ENCODE measurements around the gene CCSER2.

DNA sequence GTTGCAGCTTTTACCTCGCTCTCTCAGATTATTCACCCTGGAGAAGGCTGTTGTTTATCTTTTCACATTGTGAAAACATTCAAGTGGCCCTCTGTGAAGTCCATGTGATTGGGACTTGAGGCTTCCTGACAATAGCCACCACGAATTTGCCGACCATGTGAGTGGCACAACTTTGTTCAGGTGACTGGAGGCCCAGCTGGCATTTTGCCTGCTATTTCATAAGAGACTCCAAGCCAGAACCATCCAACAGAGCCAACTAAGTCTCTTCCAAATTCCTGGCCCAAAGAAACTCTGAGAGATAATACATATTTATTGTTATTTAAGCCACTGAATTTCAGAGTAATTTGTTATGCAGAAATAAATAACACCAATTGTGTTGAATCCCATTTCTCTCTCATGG lies 38.2 kb upstream of the CCSER2 start:
- TF ChIP-seq EZH2phosphoT487 (IDR thresholded peaks at IDR 0.05; ENCODE audit: borderline replicate concordance, low read depth) (no peak), EP300 (IDR thresholded peaks at IDR 0.05; ENCODE audit: borderline replicate concordance in 1 of 2, low read depth in 1 of 2, low read length in 1 of 2) (no peak), SMC3 (IDR thresholded peaks at IDR 0.05; ENCODE audit: low read depth, low read length) (no peak), POLR2AphosphoS5 (IDR thresholded peaks at IDR 0.05; ENCODE audit: low read depth, low read length) (no peak), GATA2 (CRISPR knock-in tag; IDR thresholded peaks at IDR 0.05) (no peak), TAF1 (IDR thresholded peaks at IDR 0.05; ENCODE audit: borderline replicate concordance, low read depth, low read length) (no peak), FOXM1 (IDR thresholded peaks at IDR 0.05; ENCODE audit: low read depth) (no peak), MXI1 (IDR thresholded peaks at IDR 0.05; ENCODE audit: low read depth, low read length) (no peak), NFIC (IDR thresholded peaks at IDR 0.05; ENCODE audit: borderline replicate concordance) (no peak)
- TF ChIP-seq, protein P1, sequence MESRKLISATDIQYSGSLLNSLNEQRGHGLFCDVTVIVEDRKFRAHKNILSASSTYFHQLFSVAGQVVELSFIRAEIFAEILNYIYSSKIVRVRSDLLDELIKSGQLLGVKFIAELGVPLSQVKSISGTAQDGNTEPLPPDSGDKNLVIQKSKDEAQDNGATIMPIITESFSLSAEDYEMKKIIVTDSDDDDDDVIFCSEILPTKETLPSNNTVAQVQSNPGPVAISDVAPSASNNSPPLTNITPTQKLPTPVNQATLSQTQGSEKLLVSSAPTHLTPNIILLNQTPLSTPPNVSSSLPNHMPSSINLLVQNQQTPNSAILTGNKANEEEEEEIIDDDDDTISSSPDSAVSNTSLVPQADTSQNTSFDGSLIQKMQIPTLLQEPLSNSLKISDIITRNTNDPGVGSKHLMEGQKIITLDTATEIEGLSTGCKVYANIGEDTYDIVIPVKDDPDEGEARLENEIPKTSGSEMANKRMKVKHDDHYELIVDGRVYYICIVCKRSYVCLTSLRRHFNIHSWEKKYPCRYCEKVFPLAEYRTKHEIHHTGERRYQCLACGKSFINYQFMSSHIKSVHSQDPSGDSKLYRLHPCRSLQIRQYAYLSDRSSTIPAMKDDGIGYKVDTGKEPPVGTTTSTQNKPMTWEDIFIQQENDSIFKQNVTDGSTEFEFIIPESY (IDR thresholded peaks at IDR 0.05; ENCODE audit: borderline replicate concordance, low read depth), result no peak
- TF ChIP-seq, protein P2, sequence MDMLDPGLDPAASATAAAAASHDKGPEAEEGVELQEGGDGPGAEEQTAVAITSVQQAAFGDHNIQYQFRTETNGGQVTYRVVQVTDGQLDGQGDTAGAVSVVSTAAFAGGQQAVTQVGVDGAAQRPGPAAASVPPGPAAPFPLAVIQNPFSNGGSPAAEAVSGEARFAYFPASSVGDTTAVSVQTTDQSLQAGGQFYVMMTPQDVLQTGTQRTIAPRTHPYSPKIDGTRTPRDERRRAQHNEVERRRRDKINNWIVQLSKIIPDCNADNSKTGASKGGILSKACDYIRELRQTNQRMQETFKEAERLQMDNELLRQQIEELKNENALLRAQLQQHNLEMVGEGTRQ (IDR thresholded peaks at IDR 0.05; ENCODE audit: borderline replicate concordance, low read depth, low read length), result no peak
- TF ChIP-seq, protein P3, sequence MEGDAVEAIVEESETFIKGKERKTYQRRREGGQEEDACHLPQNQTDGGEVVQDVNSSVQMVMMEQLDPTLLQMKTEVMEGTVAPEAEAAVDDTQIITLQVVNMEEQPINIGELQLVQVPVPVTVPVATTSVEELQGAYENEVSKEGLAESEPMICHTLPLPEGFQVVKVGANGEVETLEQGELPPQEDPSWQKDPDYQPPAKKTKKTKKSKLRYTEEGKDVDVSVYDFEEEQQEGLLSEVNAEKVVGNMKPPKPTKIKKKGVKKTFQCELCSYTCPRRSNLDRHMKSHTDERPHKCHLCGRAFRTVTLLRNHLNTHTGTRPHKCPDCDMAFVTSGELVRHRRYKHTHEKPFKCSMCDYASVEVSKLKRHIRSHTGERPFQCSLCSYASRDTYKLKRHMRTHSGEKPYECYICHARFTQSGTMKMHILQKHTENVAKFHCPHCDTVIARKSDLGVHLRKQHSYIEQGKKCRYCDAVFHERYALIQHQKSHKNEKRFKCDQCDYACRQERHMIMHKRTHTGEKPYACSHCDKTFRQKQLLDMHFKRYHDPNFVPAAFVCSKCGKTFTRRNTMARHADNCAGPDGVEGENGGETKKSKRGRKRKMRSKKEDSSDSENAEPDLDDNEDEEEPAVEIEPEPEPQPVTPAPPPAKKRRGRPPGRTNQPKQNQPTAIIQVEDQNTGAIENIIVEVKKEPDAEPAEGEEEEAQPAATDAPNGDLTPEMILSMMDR (IDR thresholded peaks at IDR 0.05), result no peak
- TF ChIP-seq, protein P4, sequence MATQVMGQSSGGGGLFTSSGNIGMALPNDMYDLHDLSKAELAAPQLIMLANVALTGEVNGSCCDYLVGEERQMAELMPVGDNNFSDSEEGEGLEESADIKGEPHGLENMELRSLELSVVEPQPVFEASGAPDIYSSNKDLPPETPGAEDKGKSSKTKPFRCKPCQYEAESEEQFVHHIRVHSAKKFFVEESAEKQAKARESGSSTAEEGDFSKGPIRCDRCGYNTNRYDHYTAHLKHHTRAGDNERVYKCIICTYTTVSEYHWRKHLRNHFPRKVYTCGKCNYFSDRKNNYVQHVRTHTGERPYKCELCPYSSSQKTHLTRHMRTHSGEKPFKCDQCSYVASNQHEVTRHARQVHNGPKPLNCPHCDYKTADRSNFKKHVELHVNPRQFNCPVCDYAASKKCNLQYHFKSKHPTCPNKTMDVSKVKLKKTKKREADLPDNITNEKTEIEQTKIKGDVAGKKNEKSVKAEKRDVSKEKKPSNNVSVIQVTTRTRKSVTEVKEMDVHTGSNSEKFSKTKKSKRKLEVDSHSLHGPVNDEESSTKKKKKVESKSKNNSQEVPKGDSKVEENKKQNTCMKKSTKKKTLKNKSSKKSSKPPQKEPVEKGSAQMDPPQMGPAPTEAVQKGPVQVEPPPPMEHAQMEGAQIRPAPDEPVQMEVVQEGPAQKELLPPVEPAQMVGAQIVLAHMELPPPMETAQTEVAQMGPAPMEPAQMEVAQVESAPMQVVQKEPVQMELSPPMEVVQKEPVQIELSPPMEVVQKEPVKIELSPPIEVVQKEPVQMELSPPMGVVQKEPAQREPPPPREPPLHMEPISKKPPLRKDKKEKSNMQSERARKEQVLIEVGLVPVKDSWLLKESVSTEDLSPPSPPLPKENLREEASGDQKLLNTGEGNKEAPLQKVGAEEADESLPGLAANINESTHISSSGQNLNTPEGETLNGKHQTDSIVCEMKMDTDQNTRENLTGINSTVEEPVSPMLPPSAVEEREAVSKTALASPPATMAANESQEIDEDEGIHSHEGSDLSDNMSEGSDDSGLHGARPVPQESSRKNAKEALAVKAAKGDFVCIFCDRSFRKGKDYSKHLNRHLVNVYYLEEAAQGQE (IDR thresholded peaks at IDR 0.05; ENCODE audit: low read depth, low read length), result no peak

Data from SK-N-SH (cell line).